ENCODE data around the gene SLC39A7. TPM values are rescaled to one million over a fixed set of nuclear protein-coding genes. Genes with fewer than 3 reads are reported as not detected.

SLC39A7 gene
- total and polyA plus RNA-seq, 2 of the 13 experiments (the other 11 are each of a cell fraction or from before 2014, with no cell fraction given), result 142 to 229 TPM

DNA sequence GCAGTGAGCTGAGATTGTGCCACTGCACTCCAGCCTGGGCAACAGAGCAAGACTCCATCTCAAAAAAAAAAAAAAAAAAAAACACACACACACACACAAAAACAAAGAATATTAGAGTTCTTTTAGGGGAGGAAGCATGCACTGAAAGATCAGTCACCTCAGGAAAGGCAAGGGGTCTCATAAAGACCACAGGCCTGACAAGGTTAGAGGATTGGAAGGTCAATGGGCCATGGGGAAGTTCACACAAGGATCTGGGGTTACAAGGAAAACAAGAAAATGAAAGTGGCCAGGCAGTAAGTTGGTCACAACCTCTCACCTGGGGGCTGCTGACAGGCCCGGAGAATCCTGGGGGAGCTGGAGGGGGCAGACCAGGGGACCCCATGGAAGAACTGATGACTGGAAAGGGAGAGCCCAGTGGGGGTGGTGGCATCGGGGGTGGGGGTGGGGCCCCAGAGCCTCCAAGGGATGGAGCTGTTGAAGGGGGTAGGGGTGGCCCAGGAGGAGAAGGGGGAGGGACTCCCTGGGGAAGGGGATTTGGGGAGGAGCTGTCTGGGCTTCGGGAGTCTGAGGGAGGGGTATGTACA lies 1.7 kb upstream of the SLC39A7 start:
- H3K4me2 ChIP-seq (ENCODE audit: low read depth, low read length), result peak overlapping the region; percentile 98
- TF ChIP-seq MTA1 (CRISPR knock-in tag; IDR thresholded peaks at IDR 0.05; ENCODE audit: borderline replicate concordance) (0 out of 2 replicates have a peak, but pooled peaks have one; percentile 7), ASH2L (IDR thresholded peaks at IDR 0.05; ENCODE audit: insufficient read length, low read depth, low read length) (peak; percentile 4), ZNF24 (IDR thresholded peaks at IDR 0.05) (no peak), POLR2A (IDR thresholded peaks at IDR 0.05; ENCODE audit: insufficient read depth in 1 of 2, low read depth in 2 of 2, low read length in 2 of 2) (no peak; a peak in 1 of 4 replicates), ZMYM3 (CRISPR knock-in tag; IDR thresholded peaks at IDR 0.05) (peak; percentile 7; the same call in 1 of the 2 replicates), IRF2 (CRISPR knock-in tag; IDR thresholded peaks at IDR 0.05) (no peak), TMF1 (CRISPR knock-in tag; IDR thresholded peaks at IDR 0.05; ENCODE audit: low read depth) (peak; percentile 4; the same call in 1 of the 2 replicates), ZNF768 (CRISPR knock-in tag; IDR thresholded peaks at IDR 0.05) (no peak), CC2D1A (CRISPR knock-in tag; IDR thresholded peaks at IDR 0.05) (0 out of 2 replicates have a peak, but pooled peaks have one; percentile 8), ZNF121 (CRISPR knock-in tag; IDR thresholded peaks at IDR 0.05) (peak; percentile 91), TEAD3 (CRISPR knock-in tag; optimal IDR thresholded peaks at IDR 0.05; ENCODE audit: borderline replicate concordance) (no peak)
- TF ChIP-seq, protein P1, sequence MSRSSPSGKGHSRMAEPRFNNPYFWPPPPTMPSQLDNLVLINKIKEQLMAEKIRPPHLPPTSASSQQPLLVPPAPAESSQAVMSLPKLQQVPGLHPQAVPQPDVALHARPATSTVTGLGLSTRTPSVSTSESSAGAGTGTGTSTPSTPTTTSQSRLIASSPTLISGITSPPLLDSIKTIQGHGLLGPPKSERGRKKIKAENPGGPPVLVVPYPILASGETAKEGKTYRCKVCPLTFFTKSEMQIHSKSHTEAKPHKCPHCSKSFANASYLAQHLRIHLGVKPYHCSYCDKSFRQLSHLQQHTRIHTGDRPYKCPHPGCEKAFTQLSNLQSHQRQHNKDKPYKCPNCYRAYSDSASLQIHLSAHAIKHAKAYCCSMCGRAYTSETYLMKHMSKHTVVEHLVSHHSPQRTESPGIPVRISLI (CRISPR knock-in tag; IDR thresholded peaks at IDR 0.05; ENCODE audit: borderline replicate concordance), result peak; percentile 44; the same call in 1 of the 2 replicates
- WGBS (ENCODE audit: low lambda C conversion rate), result 3% methylated on average over 3 of the region's 3 CpGs
- DNase-seq (ENCODE audit: low spot score) (no peak), ATAC-seq (no peak), FAIRE-seq (no peak)
- H3K9me3 ChIP-seq (ENCODE audit: low read length), result no peaks in the 10 kb centered on the region
- intact Hi-C loops (cut with micrococcal nuclease; ENCODE audit: unreplicated experiment), result loop anchor here (5.0 kb wide), 2 partner anchors 193 to 227 kb away; partner anchors contain the start of gene KIFC1
- H3K4me3 ChIP-seq (replicated peaks in 1 of 3; ENCODE audit: insufficient read depth in 1 of 3, low read depth in 2 of 3, low read length in 3 of 3), result peak overlapping the region; percentile 87 to 93 (median 93)
- no peak overlapping the region for H2AFZ ChIP-seq (ENCODE audit: low read length)
- H3K4me1 ChIP-seq (ENCODE audit: insufficient read depth, low read length), result peaks cover 54% of the 10 kb centered on the region
- H3K79me2 ChIP-seq (ENCODE audit: insufficient read depth, low read length), result peaks cover 36% of the 10 kb centered on the region
- H4K20me1 ChIP-seq (ENCODE audit: insufficient read depth, low read length), result peaks cover 25% of the 10 kb centered on the region
- H3K36me3 ChIP-seq (replicated peaks in 1 of 2; ENCODE audit: control insufficient read depth in 1 of 2, insufficient read depth in 2 of 2, low read length in 2 of 2), result peaks cover 29 to 55% of the 10 kb centered on the region in 2 experiments
- BruUV-seq (replicated peaks), result no TSS peak
- H3K9ac ChIP-seq (ENCODE audit: insufficient read depth, low read depth, low read length), result peak overlapping the region; percentile 99
- POLR2A ChIA-PET, result interaction anchor here (0.7 to 4.1 kb wide), 16 partner anchors 9 to 305 kb away, joined by 3 to 69 read pairs (median 9); partner anchors contain the start of genes B3GALT4, BRD2, RGL2 and RING1
- CTCF ChIA-PET (ENCODE audit: low intra/inter-chr PET ratio, low total read pairs), result no interaction called here
- peak overlapping the region; percentile 99 for H3K27ac ChIP-seq (ENCODE audit: extremely low read length, insufficient read depth, low read length)
- in situ Hi-C loops (cut with HindIII; ENCODE audit: extremely low pct_ligation_motif_present, low pct_unique_long_range_greater_than_20kb), result no loop called here
- peaks cover 0 to 4% of the 10 kb centered on the region in 2 experiments; a peak in 1 of 5 replicates for H3K27me3 ChIP-seq (ENCODE audit: control insufficient read depth in 1 of 2, insufficient read depth in 2 of 2, low read length in 2 of 2)
